Mononuclear cell (primary cell): ENCODE measurements around the gene SLIT3. TPM values are rescaled to one million over a fixed set of nuclear protein-coding genes. Genes with fewer than 3 reads are reported as not detected.

Experiments
- H3K27me3 ChIP-seq: 2 replicates; pipeline ENCODE4 v1.6.0; 2011; ENCODE audit warnings: low read length, control low read depth; ENCODE audit not compliant: insufficient read depth
- H3K4me1 ChIP-seq: 2 replicates; pipeline ENCODE4 v1.5.1; 2011; ENCODE audit warnings: mild to moderate bottlenecking, low read length, control low read depth; ENCODE audit not compliant: insufficient read depth
- H3K4me3 ChIP-seq: 2 replicates; pipeline ENCODE4 v1.5.1; 2011; ENCODE audit warnings: mild to moderate bottlenecking, low read length, moderate library complexity
- H3K9me3 ChIP-seq: 2 replicates; pipeline ENCODE4 v1.5.1; 2011; ENCODE audit warnings: low read depth, mild to moderate bottlenecking, control low read depth, low read length
- total RNA-seq: library from RNA; depleted of rRNA; stranded (reverse); fragments of >200 nt; gene quantifications from one replicate; pipeline ENCODE4 v1.2.3, GENCODE V29; 2012

The SLIT3 gene
- total RNA-seq, 1 donor: 0.10 TPM

- H3K4me1 ChIP-seq: no peaks in the 10 kb centered on the region
- no peaks in the 10 kb centered on the region for H3K9me3 ChIP-seq
- H3K27me3 ChIP-seq: no peaks in the 10 kb centered on the region
- H3K4me3 ChIP-seq: no peak overlapping the region
These were observed 467.6 kb downstream of the SLIT3 start for GRCh38 chr5:168833383-168833782.

DNA sequence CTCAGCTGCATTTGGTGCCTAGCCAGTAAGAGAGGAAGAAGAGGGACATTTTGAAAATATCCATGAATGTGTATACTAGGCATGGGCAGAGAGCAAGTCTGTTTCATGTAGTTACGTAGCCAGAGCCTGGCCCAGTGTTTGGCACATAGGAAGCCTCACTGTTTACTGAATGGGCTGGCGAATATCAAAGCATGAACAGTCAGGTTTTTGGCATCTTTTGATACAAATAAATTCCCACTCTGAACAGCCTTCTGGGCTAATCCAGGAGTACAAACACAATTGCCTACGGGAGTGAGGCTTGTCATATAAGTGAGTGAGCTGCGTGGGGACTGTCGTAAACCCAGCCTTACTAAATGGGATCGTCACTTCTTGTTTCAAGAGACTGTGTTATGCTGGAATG, 468.6 kb downstream of the SLIT3 start:
- Histone ChIP-seq H3K4me3 (no peak overlapping the region), H3K27me3 (no peaks in the 10 kb centered on the region), H3K4me1 (no peaks in the 10 kb centered on the region), H3K9me3 (no peaks in the 10 kb centered on the region)

DNA sequence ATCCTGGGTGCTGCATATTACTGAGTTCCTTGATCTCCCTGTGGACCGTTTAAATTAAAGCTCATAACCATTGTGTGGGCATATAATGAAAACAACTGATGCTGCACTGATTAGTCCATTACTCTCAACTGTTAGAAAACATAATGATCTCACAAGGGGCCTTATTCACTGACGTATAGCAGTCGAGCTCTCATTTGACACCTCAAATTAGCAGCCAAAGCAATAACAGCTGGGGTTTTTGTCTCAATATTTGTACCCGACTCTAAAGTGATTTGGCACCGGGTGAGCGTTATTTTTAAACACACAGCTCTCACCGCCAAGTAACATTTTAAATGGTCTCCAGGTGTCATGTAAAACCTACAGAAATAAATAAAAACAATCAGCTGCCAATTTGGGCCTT, 469.6 kb downstream of the SLIT3 start:
- Histone ChIP-seq H3K27me3 (no peaks in the 10 kb centered on the region), H3K9me3 (no peaks in the 10 kb centered on the region), H3K4me1 (no peaks in the 10 kb centered on the region), H3K4me3 (no peak overlapping the region)

DNA sequence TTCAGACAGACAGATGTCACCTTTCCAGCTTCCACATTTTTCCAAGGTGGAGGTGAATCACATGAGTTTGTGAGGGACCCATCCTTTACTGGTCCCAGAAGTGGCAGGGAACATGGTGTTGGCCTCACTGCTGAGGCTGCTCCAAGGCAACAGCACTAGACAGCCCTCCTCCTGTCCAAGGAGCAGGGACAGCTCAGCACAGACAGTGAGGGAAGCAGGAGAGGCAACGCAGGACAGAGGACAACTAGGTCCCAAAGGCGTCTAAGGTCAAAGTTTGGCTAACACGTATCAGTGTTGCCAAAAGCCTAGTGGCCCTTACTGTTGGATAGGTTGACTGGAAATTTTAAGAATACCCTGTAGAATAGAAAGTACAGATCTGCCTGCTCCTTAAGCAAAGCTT, 470.1 kb downstream of the SLIT3 start:
- no peaks in the 10 kb centered on the region for H3K27me3 ChIP-seq
- no peak overlapping the region for H3K4me3 ChIP-seq
- H3K9me3 ChIP-seq: no peaks in the 10 kb centered on the region
- no peaks in the 10 kb centered on the region for H3K4me1 ChIP-seq

DNA sequence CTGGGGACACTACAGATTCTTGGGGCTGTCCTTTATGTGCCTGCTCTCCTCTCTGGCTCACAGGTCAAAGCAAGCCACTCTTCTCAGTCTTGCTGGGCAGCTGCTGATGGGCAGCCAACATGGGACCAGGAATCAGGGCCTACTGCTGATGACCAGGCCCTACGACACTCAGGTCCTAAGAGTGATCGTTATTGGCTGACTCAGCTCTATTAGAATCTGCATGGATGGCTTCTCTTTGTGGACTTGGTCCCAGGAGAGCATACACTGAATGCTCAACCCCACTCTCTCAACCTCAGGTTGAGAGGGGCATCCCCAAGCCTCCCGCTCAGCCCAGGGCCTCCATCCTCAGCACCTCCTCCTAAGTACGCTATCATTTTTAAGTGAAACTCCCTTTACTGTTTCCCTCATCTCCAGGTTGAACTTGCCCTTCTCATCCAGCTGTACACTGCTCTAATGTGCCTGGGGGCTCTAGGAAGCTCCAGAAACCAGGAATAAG, 471.0 kb downstream of the SLIT3 start:
- Histone ChIP-seq H3K4me3 (no peak overlapping the region), H3K9me3 (no peaks in the 10 kb centered on the region), H3K27me3 (no peaks in the 10 kb centered on the region), H3K4me1 (no peaks in the 10 kb centered on the region)

- Histone ChIP-seq H3K9me3 (no peaks in the 10 kb centered on the region), H3K4me3 (no peak overlapping the region), H3K27me3 (no peaks in the 10 kb centered on the region), H3K4me1 (no peaks in the 10 kb centered on the region)
These were observed 471.9 kb downstream of the SLIT3 start for GRCh38 chr5:168829044-168829443.

- Histone ChIP-seq H3K4me1 (no peaks in the 10 kb centered on the region), H3K9me3 (no peaks in the 10 kb centered on the region), H3K27me3 (no peaks in the 10 kb centered on the region), H3K4me3 (no peak overlapping the region)
These were observed 473.3 kb downstream of the SLIT3 start for GRCh38 chr5:168827636-168828035.

GRCh38 chr5:168826246-168826725, 474.7 kb downstream of the SLIT3 start:
- Histone ChIP-seq H3K9me3 (no peaks in the 10 kb centered on the region), H3K4me3 (no peak overlapping the region), H3K4me1 (no peaks in the 10 kb centered on the region), H3K27me3 (no peaks in the 10 kb centered on the region)

GRCh38 chr5:168822745-168823281, 478.1 kb downstream of the SLIT3 start:
- Histone ChIP-seq H3K4me3 (no peak overlapping the region), H3K4me1 (no peaks in the 10 kb centered on the region), H3K9me3 (no peaks in the 10 kb centered on the region), H3K27me3 (no peaks in the 10 kb centered on the region)

GRCh38 chr5:168822248-168822744, 478.6 kb downstream of the SLIT3 start:
- no peaks in the 10 kb centered on the region for H3K9me3 ChIP-seq
- H3K4me3 ChIP-seq: no peak overlapping the region
- no peaks in the 10 kb centered on the region for H3K27me3 ChIP-seq
- H3K4me1 ChIP-seq: no peaks in the 10 kb centered on the region

GRCh38 chr5:168820874-168821273, 480.1 kb downstream of the SLIT3 start:
- Histone ChIP-seq H3K27me3 (no peaks in the 10 kb centered on the region), H3K4me1 (no peaks in the 10 kb centered on the region), H3K9me3 (no peaks in the 10 kb centered on the region), H3K4me3 (no peak overlapping the region)

GRCh38 chr5:168819004-168819621, 481.8 kb downstream of the SLIT3 start:
- Histone ChIP-seq H3K4me3 (no peak overlapping the region), H3K4me1 (no peaks in the 10 kb centered on the region), H3K27me3 (no peaks in the 10 kb centered on the region), H3K9me3 (no peaks in the 10 kb centered on the region)

GRCh38 chr5:168818558-168818957, 482.4 kb downstream of the SLIT3 start:
- Histone ChIP-seq H3K27me3 (no peaks in the 10 kb centered on the region), H3K4me3 (no peak overlapping the region), H3K4me1 (no peaks in the 10 kb centered on the region), H3K9me3 (no peaks in the 10 kb centered on the region)

- no peak overlapping the region for H3K4me3 ChIP-seq
- H3K4me1 ChIP-seq: no peaks in the 10 kb centered on the region
- no peaks in the 10 kb centered on the region for H3K27me3 ChIP-seq
- H3K9me3 ChIP-seq: no peaks in the 10 kb centered on the region
These were observed 483.3 kb downstream of the SLIT3 start for GRCh38 chr5:168817591-168817990.

DNA sequence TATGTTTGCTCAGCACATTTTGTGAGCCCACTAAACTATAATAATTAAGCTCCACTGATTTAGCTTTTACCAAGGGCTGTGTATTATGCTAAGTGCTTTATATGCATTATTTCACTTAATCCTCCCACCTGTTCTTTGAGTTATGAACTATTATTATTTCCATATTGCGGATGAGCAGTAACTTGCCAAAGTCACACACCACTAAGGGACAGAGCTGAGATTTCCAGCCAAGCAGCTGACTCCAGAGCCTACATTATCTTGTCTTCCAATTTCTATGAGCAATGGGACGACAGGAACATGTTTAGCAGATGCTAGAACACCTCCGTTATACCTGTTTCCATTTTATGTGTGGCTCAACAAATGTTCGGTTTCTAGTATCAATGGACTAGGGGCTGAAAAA, 484.3 kb downstream of the SLIT3 start:
- no peaks in the 10 kb centered on the region for H3K9me3 ChIP-seq
- no peaks in the 10 kb centered on the region for H3K4me1 ChIP-seq
- H3K27me3 ChIP-seq: no peaks in the 10 kb centered on the region
- no peak overlapping the region for H3K4me3 ChIP-seq
